Aorta (tissue), 5 donors: ENCODE data around the gene RDH16. TPM values are rescaled to one million over a fixed set of nuclear protein-coding genes. Genes with fewer than 3 reads are reported as not detected.
"Not testable (repeated sequence)": the region's sequence is repeated elsewhere in the genome, so short reads cannot be mapped to it uniquely, and the experiment has no call there.

ENCODE experiments used
- ATAC-seq: fragments of 200-7000 bp; cut with Tn5 transposase; one replicate; pipeline ENCODE4 v1.9.1; 2022; ENCODE audit warnings: moderate library complexity; ENCODE audit not compliant: low FRiP score
- DNase-seq, 2 donors: peaks; one replicate each; pipeline ENCODE4 v3.0.0-alpha.2; 2020
- H3K27ac ChIP-seq, 2 donors: one replicate each; pipeline ENCODE4 v1.5.1; 2013; ENCODE audit warnings: low read length in 2 of 2, mild to moderate bottlenecking in 2 of 2, moderate library complexity in 2 of 2, control low read depth in 1 of 2, inconsistent platforms in 1 of 2, low read depth in 1 of 2
- H3K27me3 ChIP-seq, 2 donors: one replicate each; pipeline ENCODE4 v1.6.1; 2013; ENCODE audit warnings: control low read depth in 1 of 2, low read length in 1 of 2, mild to moderate bottlenecking in 1 of 2, moderate library complexity in 1 of 2; ENCODE audit not compliant: insufficient read depth in 2 of 2, control insufficient read depth in 1 of 2
- H3K36me3 ChIP-seq, 2 donors: one replicate each; pipeline ENCODE4 v1.6.1; 2013; ENCODE audit warnings: control low read depth in 1 of 2, low read length in 1 of 2, mild to moderate bottlenecking in 1 of 2; ENCODE audit not compliant: insufficient read depth in 2 of 2, control insufficient read depth in 1 of 2
- H3K4me1 ChIP-seq, 2 donors: one replicate each; pipeline ENCODE4 v1.6.1; 2013; ENCODE audit warnings: low read length in 2 of 2, control low read depth in 1 of 2, mild to moderate bottlenecking in 1 of 2, moderate library complexity in 1 of 2; ENCODE audit not compliant: insufficient read depth in 2 of 2, control insufficient read depth in 1 of 2
- H3K4me3 ChIP-seq, 2 donors: one replicate each; pipeline ENCODE4 v1.5.1; 2013; ENCODE audit warnings: low read length in 2 of 2, control low read depth in 1 of 2, mild to moderate bottlenecking in 1 of 2
- H3K9me3 ChIP-seq: one replicate; pipeline ENCODE4 v1.6.1; 2013; ENCODE audit warnings: mild to moderate bottlenecking, low read length; ENCODE audit not compliant: control insufficient read depth
- WGBS, 2 donors: extraction: QIAGEN DNeasy Blood & Tissue Kit; methylation state at CpG; one replicate each; pipeline ENCODE4 v1.1.7; 2013; 5-methylcytosine and 5-hydroxymethylcytosine counted together
- intact Hi-C, 2 donors: fragments of 100-400 bp; cut with DNase I; formaldehyde crosslinking; loops; one replicate each; pipeline versions ENCODE4 v1.14.2 to v1.15.0; 2022
- polyA plus RNA-seq, 2 donors: library from polyadenylated mRNA; stranded (reverse); fragments of 200-250 nt; gene quantifications; one replicate each; pipeline ENCODE4 v1.2.3, GENCODE V29; 2013
- total RNA-seq, 2 donors: library from RNA; stranded (reverse); fragmentation: NEBNext Ultra II Directional; extraction: Animal tissue kit (Norgen Biotek cat#: 25700); gene quantifications; one replicate each; pipeline ENCODE4 v1.2.1, GENCODE V29; 2021
- donor health status: healthy with polysubstance abuse.
- donor health status: Bipolar disorder and iron deficiency.
- donor health status: DM: no; HTN: no; CAD: no.
- donor health status: DM: no; HTN: no; CAD: no.
- donor health status: DM: yes; HTN: yes; CAD: no.

RDH16 gene
- total and polyA plus RNA-seq, 4 donors: 0.23 to 0.75 (median 0.46) TPM

- Histone ChIP-seq H3K36me3 (no peaks in the 10 kb centered on the region), H3K4me1 (no peaks in the 10 kb centered on the region), H3K4me3 (no peak overlapping the region), H3K27me3 (no peaks in the 10 kb centered on the region), H3K27ac (no peak overlapping the region), H3K9me3 (no peaks in the 10 kb centered on the region)
- intact Hi-C loops: no loop called here
- DNase-seq: no peak
- WGBS, 2 donors: 88 to 95% methylated on average over 4 of the region's 4 CpGs
- no peak for ATAC-seq
Observed at GRCh38 chr12:56927281-56927680, 30.1 kb downstream of the RDH16 start.

- ATAC-seq: no peak
Observed at GRCh38 chr12:56922031-56922430, 35.4 kb downstream of the RDH16 start.

GRCh38 chr12:56921346-56921745 lies 36.1 kb downstream of the RDH16 start:
- no peaks in the 10 kb centered on the region for H3K9me3 ChIP-seq
- H3K27ac ChIP-seq: no peak overlapping the region
- H3K4me3 ChIP-seq: no peak overlapping the region
- no peaks in the 10 kb centered on the region for H3K36me3 ChIP-seq
- DNase-seq: no peak
- no peak for ATAC-seq
- 71 to 81% methylated on average over 1 of the region's 1 CpG for WGBS, 2 donors
- no peaks in the 10 kb centered on the region for H3K4me1 ChIP-seq
- intact Hi-C loops: no loop called here
- H3K27me3 ChIP-seq: no peaks in the 10 kb centered on the region

More at GRCh38 chr12:56922031-56922430, 35.4 kb downstream of the RDH16 start:
- H3K27me3 ChIP-seq: no peaks in the 10 kb centered on the region
- intact Hi-C loops: no loop called here
- no peak overlapping the region for H3K4me3 ChIP-seq
- H3K27ac ChIP-seq: no peak overlapping the region
- 69 to 75% methylated on average over 1 of the region's 1 CpG for WGBS, 2 donors
- no peaks in the 10 kb centered on the region for H3K4me1 ChIP-seq
- no peaks in the 10 kb centered on the region for H3K36me3 ChIP-seq
- H3K9me3 ChIP-seq: no peaks in the 10 kb centered on the region
- DNase-seq: no peak

GRCh38 chr12:56918139-56918538 lies 39.3 kb downstream of the RDH16 start:
- 89 to 91% methylated on average over 3 of the region's 3 CpGs for WGBS, 2 donors
- H3K27me3 ChIP-seq, intact Hi-C loops, H3K4me3 ChIP-seq, H3K36me3 ChIP-seq, H3K27ac ChIP-seq, H3K4me1 ChIP-seq, ATAC-seq, DNase-seq, H3K9me3 ChIP-seq: not testable (repeated sequence)

- H3K36me3 ChIP-seq: no peaks in the 10 kb centered on the region
- H3K27ac ChIP-seq: no peak overlapping the region
- no peaks in the 10 kb centered on the region for H3K9me3 ChIP-seq
- ATAC-seq: no peak
- no peak overlapping the region for H3K4me3 ChIP-seq
- 80 to 88% methylated on average over 1 of the region's 1 CpG for WGBS, 2 donors
- intact Hi-C loops: no loop called here
- H3K4me1 ChIP-seq: no peaks in the 10 kb centered on the region
- H3K27me3 ChIP-seq: no peaks in the 10 kb centered on the region
- no peak for DNase-seq
Observed at GRCh38 chr12:56916996-56917333, 40.4 kb downstream of the RDH16 start.

- H3K27me3 ChIP-seq: no peaks in the 10 kb centered on the region
- ATAC-seq (no peak), DNase-seq (no peak)
- no peaks in the 10 kb centered on the region for H3K4me1 ChIP-seq
- intact Hi-C loops: no loop called here
- 74 to 75% methylated on average over 4 of the region's 4 CpGs for WGBS, 2 donors
- H3K9me3 ChIP-seq: no peaks in the 10 kb centered on the region
- no peak overlapping the region for H3K4me3 ChIP-seq
- H3K36me3 ChIP-seq: no peaks in the 10 kb centered on the region
- no peak overlapping the region for H3K27ac ChIP-seq
Observed at GRCh38 chr12:56916296-56916995, 41.0 kb downstream of the RDH16 start.

- H3K27ac ChIP-seq: no peak overlapping the region
- ATAC-seq: no peak
Observed at GRCh38 chr12:56914724-56915123, 42.7 kb downstream of the RDH16 start.

GRCh38 chr12:56914256-56914655 lies 43.2 kb downstream of the RDH16 start:
- H3K27ac ChIP-seq: no peak overlapping the region
- no peaks in the 10 kb centered on the region for H3K36me3 ChIP-seq
- no peaks in the 10 kb centered on the region for H3K27me3 ChIP-seq
- no peak overlapping the region for H3K4me3 ChIP-seq
- ATAC-seq: no peak
- no peak for DNase-seq
- H3K4me1 ChIP-seq: no peaks in the 10 kb centered on the region
- intact Hi-C loops: no loop called here
- peaks cover 4% of the 10 kb centered on the region for H3K9me3 ChIP-seq

More at GRCh38 chr12:56914724-56915123, 42.7 kb downstream of the RDH16 start:
- no peaks in the 10 kb centered on the region for H3K4me1 ChIP-seq
- 72 to 74% methylated on average over 3 of the region's 3 CpGs for WGBS, 2 donors
- peaks cover 2% of the 10 kb centered on the region for H3K9me3 ChIP-seq
- DNase-seq: no peak
- no peaks in the 10 kb centered on the region for H3K27me3 ChIP-seq
- H3K36me3 ChIP-seq: no peaks in the 10 kb centered on the region
- intact Hi-C loops: no loop called here
- no peak overlapping the region for H3K4me3 ChIP-seq

GRCh38 chr12:56909403-56909802 lies 48.0 kb downstream of the RDH16 start:
- H3K4me1 ChIP-seq, ATAC-seq, intact Hi-C loops, H3K4me3 ChIP-seq, H3K36me3 ChIP-seq, DNase-seq, H3K9me3 ChIP-seq, H3K27ac ChIP-seq, H3K27me3 ChIP-seq: not testable (repeated sequence)
- 68 to 72% methylated on average over 2 of the region's 2 CpGs for WGBS, 2 donors
